ENCODE results near the gene RBBP8. TPM values are rescaled to one million over a fixed set of nuclear protein-coding genes. Genes with fewer than 3 reads are reported as not detected.

Gene RBBP8
- polyA plus RNA-seq, 2 donors: 34.5 to 49.3 TPM

DNA sequence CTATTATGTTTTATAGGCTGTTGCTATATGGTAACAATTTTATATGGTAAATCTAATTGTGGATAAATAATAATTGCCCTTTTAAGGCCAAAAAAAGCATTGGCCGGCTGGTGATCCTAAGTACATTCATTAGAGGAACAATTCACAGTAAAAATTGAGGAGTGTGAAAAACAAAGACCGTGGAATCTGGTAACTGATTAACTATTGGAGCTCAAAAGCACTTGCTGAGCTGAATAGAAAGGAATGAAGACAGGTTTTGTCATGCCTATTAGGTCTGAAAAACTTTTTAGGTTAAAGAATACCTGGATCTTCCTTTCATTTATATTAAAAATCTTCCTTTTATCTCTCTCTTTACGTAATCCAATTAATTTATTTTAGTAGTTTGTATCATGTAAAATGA is 18.5 kb upstream of the RBBP8 start:
- Histone ChIP-seq H3K36me3 (ENCODE audit: control insufficient read depth in 2 of 2, insufficient read depth in 2 of 2, low read length in 1 of 2) (no peaks in the 10 kb centered on the region), H3K27ac (ENCODE audit: low read depth in 2 of 2, low read length in 1 of 2) (no peak overlapping the region)
- 44 to 53% methylated on average over 3 of the region's 3 CpGs for WGBS, 2 donors

DNA sequence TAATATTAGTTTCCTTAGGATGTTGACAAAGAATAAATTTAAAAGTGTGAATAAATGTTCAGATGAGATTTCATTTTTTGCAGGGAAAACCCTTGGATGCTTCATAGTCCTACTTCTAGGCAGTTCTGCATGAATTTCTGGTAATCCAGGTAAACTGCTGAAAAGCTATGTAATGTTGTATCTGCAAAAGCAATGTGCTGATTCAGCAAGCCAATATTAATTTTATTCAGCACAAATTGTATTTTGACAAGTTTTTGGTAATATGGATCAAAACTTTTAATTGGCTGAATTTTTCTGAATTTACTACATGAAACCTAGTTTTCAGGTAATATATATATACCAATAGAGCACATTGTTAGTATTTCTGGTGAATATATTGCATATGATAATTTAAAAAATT is 17.8 kb upstream of the RBBP8 start:
- Histone ChIP-seq H3K4me1 (ENCODE audit: control insufficient read depth in 2 of 2, insufficient read depth in 2 of 2, low read length in 1 of 2) (no peaks in the 10 kb centered on the region), H3K27ac (ENCODE audit: low read depth in 2 of 2, low read length in 1 of 2) (no peak overlapping the region), H3K4me3 (ENCODE audit: low read depth in 1 of 2, low read length in 2 of 2) (peak overlapping the region in 1 of 2 donors; percentile 27)

More for the DNA sequence above, 18.5 kb upstream of the RBBP8 start:
- no peaks in the 10 kb centered on the region for H3K27me3 ChIP-seq (ENCODE audit: control insufficient read depth in 1 of 2, insufficient read depth in 2 of 2, low read length in 2 of 2)
- H3K4me1 ChIP-seq (ENCODE audit: control insufficient read depth in 2 of 2, insufficient read depth in 2 of 2, low read length in 1 of 2): no peaks in the 10 kb centered on the region
- H3K9me3 ChIP-seq (ENCODE audit: control insufficient read depth in 2 of 2, insufficient read depth in 1 of 2, low read depth in 1 of 2, low read length in 1 of 2): no peaks in the 10 kb centered on the region
- no peak overlapping the region for H3K4me3 ChIP-seq (ENCODE audit: low read depth in 1 of 2, low read length in 2 of 2)

DNA sequence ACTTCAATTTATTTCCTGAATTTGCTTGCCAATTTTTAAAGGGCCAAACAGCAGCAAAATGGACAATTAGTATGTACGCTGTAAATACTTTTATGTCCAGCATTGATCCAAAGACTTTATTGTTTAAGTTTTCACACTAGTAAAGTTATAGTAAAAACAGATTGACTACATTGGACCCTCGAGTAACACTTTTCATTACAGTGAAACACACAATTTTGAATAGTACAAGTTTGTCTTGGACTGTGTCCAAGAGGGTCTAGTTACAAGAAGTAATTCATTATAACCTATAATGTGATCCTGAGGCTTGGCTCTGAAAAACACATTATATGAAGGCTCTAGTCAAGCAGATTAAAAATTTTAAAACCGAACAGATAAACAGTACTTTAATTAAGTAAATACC is 11.4 kb upstream of the RBBP8 start:
- Histone ChIP-seq H3K27me3 (ENCODE audit: control insufficient read depth in 1 of 2, insufficient read depth in 2 of 2, low read length in 2 of 2) (no peaks in the 10 kb centered on the region), H3K9me3 (ENCODE audit: control insufficient read depth in 2 of 2, insufficient read depth in 1 of 2, low read depth in 1 of 2, low read length in 1 of 2) (no peaks in the 10 kb centered on the region), H3K36me3 (ENCODE audit: control insufficient read depth in 2 of 2, insufficient read depth in 2 of 2, low read length in 1 of 2) (no peaks in the 10 kb centered on the region), H3K27ac (ENCODE audit: low read depth in 2 of 2, low read length in 1 of 2) (no peak overlapping the region), H3K4me3 (ENCODE audit: low read depth in 1 of 2, low read length in 2 of 2) (no peak overlapping the region), H3K4me1 (ENCODE audit: control insufficient read depth in 2 of 2, insufficient read depth in 2 of 2, low read length in 1 of 2) (no peaks in the 10 kb centered on the region)
- WGBS, 2 donors: 52 to 53% methylated on average over 3 of the region's 3 CpGs

More for the DNA sequence above, 17.8 kb upstream of the RBBP8 start:
- Histone ChIP-seq H3K27me3 (ENCODE audit: control insufficient read depth in 1 of 2, insufficient read depth in 2 of 2, low read length in 2 of 2) (no peaks in the 10 kb centered on the region), H3K9me3 (ENCODE audit: control insufficient read depth in 2 of 2, insufficient read depth in 1 of 2, low read depth in 1 of 2, low read length in 1 of 2) (no peaks in the 10 kb centered on the region), H3K36me3 (ENCODE audit: control insufficient read depth in 2 of 2, insufficient read depth in 2 of 2, low read length in 1 of 2) (no peaks in the 10 kb centered on the region)

DNA sequence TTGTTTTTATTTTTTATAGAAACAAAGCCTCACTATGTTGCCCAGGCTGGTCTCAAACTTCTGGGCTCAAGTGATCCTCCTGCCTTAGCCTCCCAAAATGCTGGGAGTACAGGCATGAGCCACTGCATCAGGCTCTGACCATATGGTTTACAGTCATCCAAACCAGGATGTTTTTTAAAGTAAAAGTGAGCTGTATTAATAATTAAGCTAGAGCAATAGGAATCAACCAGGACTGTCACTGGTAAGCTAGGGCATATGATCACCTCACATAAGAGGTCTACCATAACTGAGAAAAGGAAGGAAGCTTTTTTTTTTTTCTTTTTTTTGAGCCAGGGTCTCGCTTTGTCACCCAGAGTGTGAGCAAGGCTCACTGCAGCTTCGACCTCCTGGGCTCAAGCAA is 8.5 kb upstream of the RBBP8 start:
- no peak overlapping the region for H3K4me3 ChIP-seq (ENCODE audit: low read depth in 1 of 2, low read length in 2 of 2)
- H3K27me3 ChIP-seq (ENCODE audit: control insufficient read depth in 1 of 2, insufficient read depth in 2 of 2, low read length in 2 of 2): no peaks in the 10 kb centered on the region
- H3K36me3 ChIP-seq (ENCODE audit: control insufficient read depth in 2 of 2, insufficient read depth in 2 of 2, low read length in 1 of 2): no peaks in the 10 kb centered on the region
- no peak overlapping the region for H3K27ac ChIP-seq (ENCODE audit: low read depth in 2 of 2, low read length in 1 of 2)
- no peaks in the 10 kb centered on the region for H3K4me1 ChIP-seq (ENCODE audit: control insufficient read depth in 2 of 2, insufficient read depth in 2 of 2, low read length in 1 of 2)
- 96 to 97% methylated on average over 2 of the region's 2 CpGs for WGBS, 2 donors
- H3K9me3 ChIP-seq (ENCODE audit: control insufficient read depth in 2 of 2, insufficient read depth in 1 of 2, low read depth in 1 of 2, low read length in 1 of 2): no peaks in the 10 kb centered on the region

DNA sequence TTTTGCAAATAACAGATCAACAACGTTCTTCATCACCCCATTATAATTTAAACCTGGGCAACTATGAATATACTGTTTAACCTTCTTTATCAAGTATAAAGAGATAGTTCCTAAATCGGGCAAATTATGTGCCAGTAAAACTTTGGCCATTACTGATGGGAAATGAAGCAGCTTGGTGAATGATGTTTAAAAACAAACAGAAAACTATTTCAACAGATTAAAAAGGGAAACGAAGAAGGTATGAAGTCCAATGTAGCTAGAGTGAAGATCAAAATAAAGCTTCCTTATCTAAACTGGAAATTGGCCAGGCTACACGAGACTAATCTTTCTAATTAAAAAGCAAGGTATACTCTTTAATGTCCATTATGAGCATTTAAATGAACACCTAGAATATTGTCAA is 6.7 kb upstream of the RBBP8 start:
- Histone ChIP-seq H3K4me3 (ENCODE audit: low read depth in 1 of 2, low read length in 2 of 2) (no peak overlapping the region), H3K9me3 (ENCODE audit: control insufficient read depth in 2 of 2, insufficient read depth in 1 of 2, low read depth in 1 of 2, low read length in 1 of 2) (no peaks in the 10 kb centered on the region)
- WGBS, 2 donors: 58 to 64% methylated on average over 4 of the region's 4 CpGs

DNA sequence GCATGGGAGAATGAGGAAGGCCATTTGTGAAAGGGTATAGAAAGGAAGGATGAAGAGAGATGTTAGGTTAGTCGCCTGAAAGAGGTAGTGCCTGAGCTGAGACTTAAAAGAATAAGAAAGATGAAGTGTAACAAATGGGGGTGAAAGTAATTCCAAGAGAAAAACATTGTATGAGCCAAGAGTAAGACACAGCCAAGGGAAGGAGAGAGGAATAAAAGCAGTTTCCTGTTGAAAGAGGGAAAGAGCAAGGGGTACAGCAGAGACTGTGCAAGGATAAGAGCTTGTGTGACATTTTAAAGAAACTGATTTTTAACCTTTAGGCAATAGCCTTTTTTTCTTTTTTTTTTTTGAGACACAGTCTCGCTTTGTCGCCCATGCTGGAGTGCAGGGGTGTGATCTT is 4.8 kb upstream of the RBBP8 start:
- no peaks in the 10 kb centered on the region for H3K36me3 ChIP-seq (ENCODE audit: control insufficient read depth in 2 of 2, insufficient read depth in 2 of 2, low read length in 1 of 2)
- no peaks in the 10 kb centered on the region for H3K4me1 ChIP-seq (ENCODE audit: control insufficient read depth in 2 of 2, insufficient read depth in 2 of 2, low read length in 1 of 2)
- H3K9me3 ChIP-seq (ENCODE audit: control insufficient read depth in 2 of 2, insufficient read depth in 1 of 2, low read depth in 1 of 2, low read length in 1 of 2): no peaks in the 10 kb centered on the region
- H3K4me3 ChIP-seq (ENCODE audit: low read depth in 1 of 2, low read length in 2 of 2): no peak overlapping the region
- no peak overlapping the region for H3K27ac ChIP-seq (ENCODE audit: low read depth in 2 of 2, low read length in 1 of 2)
- WGBS, 2 donors: 85 to 92% methylated on average over 3 of the region's 3 CpGs
- no peaks in the 10 kb centered on the region for H3K27me3 ChIP-seq (ENCODE audit: control insufficient read depth in 1 of 2, insufficient read depth in 2 of 2, low read length in 2 of 2)

More for the DNA sequence above, 6.7 kb upstream of the RBBP8 start:
- Histone ChIP-seq H3K36me3 (ENCODE audit: control insufficient read depth in 2 of 2, insufficient read depth in 2 of 2, low read length in 1 of 2) (no peaks in the 10 kb centered on the region), H3K4me1 (ENCODE audit: control insufficient read depth in 2 of 2, insufficient read depth in 2 of 2, low read length in 1 of 2) (no peaks in the 10 kb centered on the region), H3K27me3 (ENCODE audit: control insufficient read depth in 1 of 2, insufficient read depth in 2 of 2, low read length in 2 of 2) (no peaks in the 10 kb centered on the region), H3K27ac (ENCODE audit: low read depth in 2 of 2, low read length in 1 of 2) (no peak overlapping the region)

DNA sequence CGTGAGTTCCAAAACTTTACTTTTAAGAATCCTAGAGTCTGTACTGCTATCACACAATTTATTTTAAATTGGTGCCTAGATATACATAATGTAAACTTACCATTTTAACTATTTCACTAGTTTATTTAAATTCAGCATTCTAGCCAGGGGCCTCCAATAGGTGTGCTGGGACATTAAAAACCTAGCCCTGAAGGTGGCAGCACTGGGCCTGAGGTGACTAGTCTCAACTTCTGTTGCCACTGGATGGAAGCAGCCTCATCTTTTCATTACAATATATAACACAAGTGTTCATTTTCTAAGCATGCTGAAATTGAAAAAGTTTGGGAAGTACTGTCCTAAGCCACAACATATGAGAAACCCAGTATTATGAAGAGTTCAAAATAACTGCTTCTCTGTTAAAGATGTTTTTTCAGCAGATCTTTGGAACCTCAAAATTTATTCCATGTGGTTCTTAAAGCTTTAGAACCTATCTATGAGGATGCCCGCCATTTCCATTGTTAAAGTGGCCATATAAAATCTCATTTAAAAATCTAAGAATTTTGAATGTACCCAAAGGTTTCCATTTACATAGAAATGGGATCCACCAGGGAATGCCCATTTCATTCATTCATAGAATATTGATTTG is 2.9 kb upstream of the RBBP8 start:
- Histone ChIP-seq H3K9me3 (ENCODE audit: control insufficient read depth in 2 of 2, insufficient read depth in 1 of 2, low read depth in 1 of 2, low read length in 1 of 2) (no peaks in the 10 kb centered on the region), H3K4me3 (ENCODE audit: low read depth in 1 of 2, low read length in 2 of 2) (no peak overlapping the region), H3K27ac (ENCODE audit: low read depth in 2 of 2, low read length in 1 of 2) (no peak overlapping the region), H3K36me3 (ENCODE audit: control insufficient read depth in 2 of 2, insufficient read depth in 2 of 2, low read length in 1 of 2) (no peaks in the 10 kb centered on the region), H3K4me1 (ENCODE audit: control insufficient read depth in 2 of 2, insufficient read depth in 2 of 2, low read length in 1 of 2) (no peaks in the 10 kb centered on the region), H3K27me3 (ENCODE audit: control insufficient read depth in 1 of 2, insufficient read depth in 2 of 2, low read length in 2 of 2) (no peaks in the 10 kb centered on the region)
- WGBS, 2 donors: 81 to 83% methylated on average over 2 of the region's 2 CpGs

DNA sequence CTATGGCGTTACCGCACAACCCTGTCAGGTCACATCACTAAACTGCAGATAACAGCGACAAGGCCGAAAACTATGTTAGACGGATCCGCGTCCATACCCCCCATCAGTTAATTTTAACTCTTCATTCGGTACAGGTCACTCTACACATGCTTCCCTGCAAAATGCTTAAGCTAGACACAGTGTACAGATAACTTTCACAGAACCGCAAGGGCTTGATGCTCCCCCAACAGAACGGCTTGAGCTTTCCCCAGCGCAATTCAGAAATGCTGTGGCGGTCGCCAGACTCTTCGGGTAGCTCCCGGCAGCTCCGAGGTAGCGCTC is 283 bp upstream of the RBBP8 start:
- H3K4me1 ChIP-seq (ENCODE audit: control insufficient read depth in 2 of 2, insufficient read depth in 2 of 2, low read length in 1 of 2): no peaks in the 10 kb centered on the region
- 0 to 1% methylated on average over 17 of the region's 17 CpGs for WGBS, 2 donors
- peak overlapping the region; percentile 95 to 98 for H3K27ac ChIP-seq (ENCODE audit: low read depth in 2 of 2, low read length in 1 of 2)
- H3K4me3 ChIP-seq (ENCODE audit: low read depth in 1 of 2, low read length in 2 of 2): peak overlapping the region; percentile 68 to 82
- H3K27me3 ChIP-seq (ENCODE audit: control insufficient read depth in 1 of 2, insufficient read depth in 2 of 2, low read length in 2 of 2): no peaks in the 10 kb centered on the region
- H3K36me3 ChIP-seq (ENCODE audit: control insufficient read depth in 2 of 2, insufficient read depth in 2 of 2, low read length in 1 of 2): no peaks in the 10 kb centered on the region
- no peaks in the 10 kb centered on the region for H3K9me3 ChIP-seq (ENCODE audit: control insufficient read depth in 2 of 2, insufficient read depth in 1 of 2, low read depth in 1 of 2, low read length in 1 of 2)

DNA sequence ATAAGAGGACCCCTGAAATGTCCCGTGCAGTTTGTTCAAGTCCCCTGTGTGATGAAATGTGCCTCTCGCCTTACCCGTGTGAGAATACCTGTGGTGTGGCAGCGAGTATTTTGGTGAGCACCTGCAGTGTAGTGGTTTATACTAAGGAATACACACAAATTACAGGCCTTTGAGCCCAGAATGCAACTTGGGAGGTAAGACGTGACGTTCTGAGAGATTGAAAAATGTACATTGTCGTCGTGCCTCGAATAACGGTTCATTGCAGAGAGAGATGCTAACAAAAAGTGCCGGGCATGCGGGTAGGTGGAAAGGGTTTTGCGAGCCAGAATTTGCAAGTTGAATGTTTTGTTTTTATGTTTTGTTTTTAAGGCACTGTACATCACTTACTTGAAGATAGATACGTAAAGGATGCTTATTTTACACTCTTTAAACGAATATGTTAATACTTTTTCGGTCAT is 867 bp downstream of the RBBP8 start:
- WGBS, 2 donors: 9 to 11% methylated on average over 16 of the region's 16 CpGs
- Histone ChIP-seq H3K4me1 (ENCODE audit: control insufficient read depth in 2 of 2, insufficient read depth in 2 of 2, low read length in 1 of 2) (no peaks in the 10 kb centered on the region), H3K36me3 (ENCODE audit: control insufficient read depth in 2 of 2, insufficient read depth in 2 of 2, low read length in 1 of 2) (no peaks in the 10 kb centered on the region), H3K9me3 (ENCODE audit: control insufficient read depth in 2 of 2, insufficient read depth in 1 of 2, low read depth in 1 of 2, low read length in 1 of 2) (no peaks in the 10 kb centered on the region), H3K4me3 (ENCODE audit: low read depth in 1 of 2, low read length in 2 of 2) (peak overlapping the region; percentile 68 to 82), H3K27ac (ENCODE audit: low read depth in 2 of 2, low read length in 1 of 2) (peak overlapping the region; percentile 95 to 98), H3K27me3 (ENCODE audit: control insufficient read depth in 1 of 2, insufficient read depth in 2 of 2, low read length in 2 of 2) (no peaks in the 10 kb centered on the region)

DNA sequence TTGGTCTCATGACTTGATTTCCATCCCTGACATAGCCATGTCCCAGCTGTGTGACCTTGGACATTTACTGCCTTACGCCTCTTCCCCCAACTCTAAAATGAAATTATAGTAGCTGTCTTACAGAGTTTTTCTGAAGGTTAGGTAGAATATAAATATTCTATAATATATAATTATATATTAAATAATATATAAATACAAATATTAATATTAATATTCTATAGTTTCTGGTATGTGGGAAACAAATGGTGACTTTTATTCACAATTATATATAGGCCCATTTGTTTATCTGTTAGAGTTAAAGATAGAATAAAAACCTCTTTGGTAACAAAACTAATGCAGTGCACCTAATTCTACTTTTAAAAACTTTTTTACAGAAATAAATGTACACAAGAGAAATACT is 1.7 kb downstream of the RBBP8 start:
- no peak overlapping the region for H3K27ac ChIP-seq (ENCODE audit: low read depth in 2 of 2, low read length in 1 of 2)
- H3K4me3 ChIP-seq (ENCODE audit: low read depth in 1 of 2, low read length in 2 of 2): no peak overlapping the region
- no peaks in the 10 kb centered on the region for H3K9me3 ChIP-seq (ENCODE audit: control insufficient read depth in 2 of 2, insufficient read depth in 1 of 2, low read depth in 1 of 2, low read length in 1 of 2)
- no peaks in the 10 kb centered on the region for H3K27me3 ChIP-seq (ENCODE audit: control insufficient read depth in 1 of 2, insufficient read depth in 2 of 2, low read length in 2 of 2)
- WGBS, 2 donors: 78 to 93% methylated on average over 1 of the region's 1 CpG
- no peaks in the 10 kb centered on the region for H3K4me1 ChIP-seq (ENCODE audit: control insufficient read depth in 2 of 2, insufficient read depth in 2 of 2, low read length in 1 of 2)
- H3K36me3 ChIP-seq (ENCODE audit: control insufficient read depth in 2 of 2, insufficient read depth in 2 of 2, low read length in 1 of 2): no peaks in the 10 kb centered on the region

Measured in esophagus (tissue), 2 donors.